GM21576 (cell line): ENCODE results near the gene ITPR1.

ENCODE experiments used
- ATAC-seq: cut with Tn5 transposase; IDR thresholded peaks from one replicate; pipeline ENCODE4 v1.9.1; 2021; ENCODE audit warnings: mild to moderate bottlenecking, moderate library complexity; ENCODE audit not compliant: unreplicated experiment

Gene ITPR1

DNA sequence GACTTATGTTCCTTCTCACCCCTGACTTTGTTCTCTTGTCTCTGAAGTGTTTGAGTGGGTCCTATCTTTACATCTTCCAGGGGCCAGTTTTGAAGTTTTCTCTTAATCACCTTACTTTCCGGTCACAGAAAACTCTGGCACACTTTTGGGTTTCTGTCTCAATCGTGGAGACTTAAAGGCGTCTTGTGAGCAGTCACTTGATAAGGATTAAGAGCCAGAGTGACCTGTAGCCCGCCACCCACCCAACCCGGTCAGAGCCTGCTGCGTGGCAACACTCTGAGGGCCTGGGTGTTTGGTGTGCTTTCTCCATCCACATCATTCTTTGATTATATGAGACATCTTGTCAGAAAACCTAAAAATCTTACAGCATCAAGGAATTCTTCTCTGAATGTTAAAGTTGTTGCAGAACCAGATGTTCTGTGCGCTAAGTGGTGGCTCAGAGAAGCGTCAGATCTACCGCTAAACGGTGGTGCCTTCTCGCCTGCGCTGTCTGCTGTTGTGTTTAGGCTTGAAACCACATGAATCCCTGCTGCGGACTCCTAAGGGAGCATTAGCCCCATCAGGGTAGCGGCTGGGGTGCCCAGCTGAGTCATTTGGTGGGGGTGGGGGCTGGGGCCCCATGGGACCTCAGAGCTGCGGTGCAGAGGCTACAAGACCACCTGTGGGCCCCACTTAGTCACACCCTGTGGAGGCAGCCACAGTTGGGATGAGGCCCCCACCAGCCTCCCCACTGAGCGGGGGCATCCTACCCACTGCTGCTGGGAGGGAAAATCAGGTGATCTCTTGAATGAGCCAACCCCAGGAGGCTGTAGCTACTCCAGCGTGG, 327.4 kb downstream of the ITPR1 start:
- ATAC-seq, result no peak

DNA sequence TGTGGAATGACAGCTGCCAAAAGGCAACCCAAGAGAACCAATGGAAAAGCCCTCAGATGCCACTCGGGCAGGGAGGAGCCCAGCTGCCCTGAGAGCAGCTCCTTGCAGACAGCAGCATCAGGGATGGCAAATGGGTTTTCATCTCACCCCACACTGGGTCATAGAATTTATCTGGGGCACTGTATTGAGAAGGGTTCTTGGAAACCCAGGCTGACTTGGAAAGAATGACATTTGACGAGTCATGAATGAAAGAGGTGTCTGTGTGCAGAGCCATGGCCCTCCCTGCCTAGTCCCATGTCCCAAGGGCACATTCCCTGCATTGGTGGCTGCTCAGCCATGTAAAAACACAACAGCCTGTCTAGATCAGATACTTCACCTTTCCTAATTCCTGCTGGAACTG, 328.2 kb downstream of the ITPR1 start:
- no peak for ATAC-seq

DNA sequence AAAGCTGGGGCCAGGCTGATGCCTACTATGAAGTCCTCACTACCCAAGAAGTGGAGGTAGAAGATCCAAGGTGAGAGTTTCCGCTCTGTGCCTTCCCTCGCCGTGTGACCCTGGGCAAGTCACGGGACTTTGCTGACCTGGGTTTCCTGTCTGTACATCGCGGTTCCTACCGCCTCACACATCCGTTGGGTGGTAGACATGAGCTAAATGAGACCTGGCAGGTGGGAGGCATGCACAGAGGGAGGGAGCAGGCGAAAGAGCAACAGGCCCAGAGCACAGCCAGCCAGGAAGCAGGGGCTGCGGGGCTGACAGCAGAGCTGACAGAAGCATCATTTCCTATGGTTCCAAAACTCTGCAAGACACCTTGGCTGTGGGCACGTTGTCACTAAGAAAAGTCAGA, 328.8 kb downstream of the ITPR1 start:
- ATAC-seq, result no peak

DNA sequence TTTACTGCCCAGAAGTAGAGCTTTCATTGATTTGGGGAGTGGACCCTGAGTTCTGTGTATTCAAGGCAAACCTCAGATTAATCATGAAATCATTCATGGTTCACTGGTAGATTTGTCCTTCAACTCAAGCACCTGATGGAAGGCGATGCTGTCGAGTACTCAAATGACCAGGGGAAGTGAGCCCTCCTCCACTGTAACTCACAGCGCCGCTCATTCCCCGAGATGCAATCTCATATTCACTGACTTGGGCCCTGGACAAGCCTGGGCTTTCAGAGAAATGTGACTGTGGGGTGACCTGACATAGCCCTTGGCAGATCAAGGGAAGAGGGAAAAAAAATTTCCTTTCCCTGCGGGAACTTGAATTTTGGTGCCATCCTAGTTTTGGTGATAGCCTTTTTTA, 329.4 kb downstream of the ITPR1 start:
- ATAC-seq, result no peak

DNA sequence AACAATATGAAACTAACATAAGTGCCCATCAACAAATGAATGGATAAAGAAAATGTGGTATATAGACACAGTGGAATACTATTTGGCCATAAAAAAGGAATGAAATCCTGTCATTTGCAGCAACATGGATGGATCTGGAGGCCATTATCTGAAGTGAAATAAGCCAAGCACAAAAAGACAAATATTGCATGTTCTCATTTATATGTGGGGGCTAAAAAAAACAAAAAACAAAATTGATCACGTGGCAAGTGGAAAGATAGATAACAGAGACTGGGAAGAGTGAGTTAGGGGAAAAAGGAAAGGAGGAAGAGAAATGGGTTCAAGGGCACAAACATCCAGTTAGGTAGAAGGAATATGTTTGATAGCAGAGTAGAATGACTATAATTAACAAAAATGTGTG, 330.2 kb downstream of the ITPR1 start:
- ATAC-seq, result no peak

DNA sequence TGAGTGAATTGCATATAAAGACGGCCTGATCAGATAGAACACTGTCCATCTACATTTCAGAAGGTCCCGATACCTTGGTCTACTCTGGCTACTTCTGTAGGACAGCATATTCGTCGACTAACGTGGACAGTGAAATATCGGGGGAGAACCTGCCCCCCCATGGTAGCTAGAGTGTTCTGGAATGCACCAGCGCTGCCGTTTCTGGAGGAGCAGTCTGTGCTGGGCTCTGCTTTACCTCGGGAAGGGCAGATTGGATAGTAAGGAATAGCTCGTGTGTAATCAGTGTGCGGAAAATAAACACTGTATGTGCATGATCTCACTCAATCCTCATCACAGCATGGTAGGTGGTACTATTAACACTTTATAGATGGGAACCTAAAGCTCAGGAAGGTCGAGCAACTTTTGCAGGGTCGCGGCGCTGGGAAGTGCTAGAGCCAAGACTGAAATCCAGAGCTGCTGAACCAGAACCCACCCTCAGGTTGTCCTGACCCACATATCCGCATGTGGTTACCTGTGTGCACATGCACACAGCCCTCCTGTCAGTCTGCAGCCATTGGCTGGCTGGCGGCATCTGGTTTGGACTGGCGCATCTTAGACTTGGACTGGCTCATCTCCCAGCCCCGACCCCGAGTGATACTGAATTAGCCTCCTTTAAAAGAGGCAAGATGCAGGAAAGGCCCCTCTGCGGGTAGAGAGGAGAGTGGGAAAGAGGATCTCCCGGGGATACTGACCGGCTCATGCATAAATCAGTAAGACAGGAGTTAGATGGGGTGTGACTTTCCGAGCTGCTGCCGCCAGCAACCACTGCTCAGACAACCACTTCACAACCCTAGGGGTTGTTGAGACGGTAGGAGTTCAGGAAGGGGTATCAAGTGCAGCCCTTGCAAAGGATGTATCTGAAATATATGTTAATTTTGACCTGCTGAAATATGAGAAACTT, 331.1 kb downstream of the ITPR1 start:
- ATAC-seq, result no peak

DNA sequence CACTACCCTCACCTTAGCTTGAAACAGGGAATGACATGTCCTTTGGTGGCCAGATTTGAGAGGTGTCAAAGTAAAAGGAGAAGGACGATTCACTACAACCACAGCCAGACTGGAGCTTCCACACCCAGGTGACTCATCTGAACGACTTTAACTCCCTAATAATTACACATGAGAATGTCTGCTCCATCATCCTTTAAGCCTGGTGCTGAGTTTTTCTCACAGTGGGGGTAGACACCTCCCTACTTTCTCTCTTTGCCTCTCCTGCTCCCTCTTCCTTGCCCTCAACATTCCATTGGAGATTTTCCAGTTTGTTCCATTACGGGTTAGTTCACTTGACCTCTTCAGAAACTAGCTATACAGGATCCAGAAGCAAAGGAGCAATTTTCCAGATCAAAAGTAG, 331.8 kb downstream of the ITPR1 start:
- ATAC-seq, result no peak

DNA sequence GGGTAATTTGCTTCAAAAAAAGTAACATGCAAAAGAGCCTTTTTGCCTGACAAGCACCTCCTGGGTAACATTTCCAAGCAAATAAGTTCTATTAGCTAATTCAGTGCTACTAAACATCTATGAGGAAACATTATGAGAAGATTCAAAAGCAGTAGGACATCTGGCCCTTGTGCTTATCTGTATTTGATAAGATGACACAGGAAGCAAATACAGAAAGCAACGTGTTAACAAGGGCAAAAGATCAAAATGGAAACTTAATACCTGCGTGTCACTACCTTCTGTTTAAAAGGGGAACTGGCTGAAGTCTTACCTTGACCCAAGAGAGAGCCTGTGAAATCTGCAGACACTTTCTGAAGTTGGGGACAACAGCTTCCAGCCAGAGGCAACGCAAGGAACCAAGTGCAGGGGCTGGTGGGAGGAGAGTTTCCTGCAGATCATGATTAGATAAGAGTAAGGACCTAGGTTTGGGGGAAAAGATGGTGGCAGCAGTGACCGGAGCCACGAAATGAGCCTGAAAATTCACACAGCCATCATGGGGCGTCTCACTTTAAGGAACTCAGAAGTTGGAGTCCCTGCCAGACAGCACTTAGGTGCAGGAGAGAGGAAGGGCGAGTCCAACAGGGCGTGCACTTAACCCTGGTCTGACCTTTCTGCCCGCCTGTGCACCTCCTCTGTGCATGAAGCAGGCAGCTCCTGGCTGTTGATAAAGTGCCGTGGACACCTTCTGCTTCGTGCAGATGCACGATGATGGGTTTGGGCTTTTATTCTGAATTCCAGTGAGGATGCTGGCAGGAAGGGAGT, 332.5 kb downstream of the ITPR1 start:
- no peak for ATAC-seq

DNA sequence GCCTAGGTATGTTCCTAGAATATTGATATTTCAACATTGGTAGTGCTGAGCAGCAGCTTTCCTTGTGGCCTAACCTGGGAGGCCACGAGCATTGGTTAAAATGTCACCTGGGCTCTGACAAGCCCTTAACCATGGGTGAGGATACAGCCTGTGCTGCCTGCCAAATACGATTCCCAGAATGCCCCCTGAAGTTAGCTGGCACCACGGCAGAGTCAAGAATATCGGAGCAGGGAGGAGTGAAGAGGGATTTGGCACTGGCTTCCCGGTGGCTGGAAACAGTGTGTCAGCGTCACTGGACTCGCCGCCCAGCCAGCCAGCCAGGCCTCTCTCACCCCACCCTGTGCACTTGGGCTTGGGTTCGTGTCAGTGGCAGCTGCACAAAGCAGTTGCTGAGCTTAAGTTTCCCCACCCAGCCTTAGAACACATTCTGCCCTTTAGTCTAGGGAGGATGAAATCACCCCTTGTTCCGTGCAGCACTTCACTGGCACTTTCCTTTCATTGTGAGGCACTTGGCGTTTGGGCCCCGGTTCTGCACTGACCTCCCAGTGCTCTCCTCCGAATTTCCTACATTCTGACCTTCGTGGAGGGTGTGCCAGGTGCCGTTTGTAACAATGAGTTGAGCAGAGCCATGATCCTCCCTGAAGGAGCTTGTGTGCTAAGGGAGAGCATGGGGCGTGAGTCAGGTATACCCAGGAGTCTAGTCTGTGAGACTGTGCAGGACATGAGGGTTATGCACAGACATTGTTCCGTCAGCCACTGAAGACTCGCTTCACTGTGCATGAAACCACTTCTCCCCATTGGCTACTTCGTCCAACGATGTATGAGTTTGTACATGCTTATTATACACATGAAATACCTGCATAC, 333.3 kb downstream of the ITPR1 start:
- ATAC-seq, result no peak

DNA sequence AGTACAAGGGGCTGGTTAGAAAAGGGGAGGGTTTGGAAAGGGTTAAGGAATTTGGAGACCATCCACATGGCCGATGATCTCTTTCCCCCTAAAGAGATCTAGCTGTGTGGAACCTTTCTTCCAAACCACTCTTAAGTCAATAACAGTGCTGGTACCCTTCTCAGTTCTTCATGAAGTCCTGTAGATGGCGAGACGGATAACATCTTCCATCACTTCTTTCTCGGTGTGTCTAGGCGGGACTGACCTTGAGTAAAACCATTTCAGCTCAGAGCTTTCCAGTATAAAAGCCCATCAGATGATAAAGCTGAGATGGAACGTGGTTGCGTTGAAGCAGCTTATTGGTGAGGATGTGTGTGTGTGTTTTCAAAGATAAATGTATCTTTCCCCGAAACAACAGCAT, 334.6 kb downstream of the ITPR1 start:
- no peak for ATAC-seq

DNA sequence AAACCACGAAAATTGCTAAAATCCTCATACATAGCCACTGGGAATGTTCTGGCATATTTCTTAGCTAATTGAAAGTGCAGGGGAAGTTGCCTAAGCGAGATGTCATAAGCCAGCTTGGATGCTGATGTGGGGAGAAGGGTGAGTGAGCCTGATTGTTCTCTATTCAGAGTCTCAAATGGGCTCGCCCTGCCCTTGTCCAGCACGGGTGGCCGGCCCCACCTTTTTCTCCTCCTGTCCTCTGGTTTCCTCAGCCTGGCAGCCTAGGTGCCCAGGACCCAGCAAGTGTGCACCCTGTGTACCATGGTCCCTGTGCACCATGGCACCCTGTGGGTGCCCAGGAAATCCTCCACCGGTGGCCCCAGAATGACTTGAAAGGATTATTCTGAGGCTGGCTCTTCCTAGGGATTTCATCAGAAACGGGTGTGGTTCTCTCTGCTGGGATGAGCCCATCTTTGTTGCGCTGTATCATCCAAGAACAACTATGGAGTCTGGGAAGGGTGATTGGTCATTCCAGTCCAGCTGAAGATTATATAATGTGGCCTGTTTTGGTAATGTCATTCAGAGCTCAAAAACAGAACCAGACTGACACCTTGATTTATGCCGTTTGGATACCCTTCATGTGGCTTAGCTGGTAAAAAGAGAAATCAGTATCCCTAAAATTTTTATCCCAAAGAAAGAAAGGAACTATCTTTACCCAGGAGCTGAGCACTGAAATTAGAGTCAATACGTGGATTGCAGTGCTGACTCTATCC, 335.3 kb downstream of the ITPR1 start:
- ATAC-seq, result no peak

DNA sequence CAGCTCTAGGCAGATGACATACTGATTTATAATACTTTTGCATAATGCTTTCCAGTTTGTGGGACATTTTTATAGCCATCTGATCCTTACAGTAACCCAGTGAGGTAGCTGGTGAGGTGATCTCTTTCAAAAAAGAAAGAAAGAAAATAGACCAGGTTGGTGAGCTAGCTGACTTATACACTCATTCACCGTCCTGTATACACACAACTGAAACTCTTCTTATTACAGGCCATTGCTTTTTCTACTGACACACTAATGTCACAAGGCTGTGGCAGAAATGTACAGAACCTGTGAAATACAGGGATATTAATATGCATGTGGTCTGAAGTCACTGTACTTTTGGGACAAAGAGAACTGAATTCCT, 335.9 kb downstream of the ITPR1 start:
- no peak for ATAC-seq

DNA sequence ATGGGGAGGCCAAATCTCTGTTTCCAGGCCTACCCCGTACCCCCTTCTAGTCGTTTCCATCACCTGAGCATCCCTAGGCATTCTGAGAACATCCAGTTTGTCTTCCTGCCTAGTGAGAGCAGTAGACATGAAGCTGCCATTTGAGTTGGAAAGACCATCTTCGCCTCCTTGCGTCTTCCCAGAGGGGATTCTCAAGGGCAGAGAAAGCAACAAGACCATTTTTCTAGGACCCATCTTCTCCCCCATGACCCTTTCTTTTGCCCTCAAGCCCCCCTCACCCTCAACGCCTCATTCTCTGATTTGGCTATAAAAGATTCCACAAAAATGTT, 337.4 kb downstream of the ITPR1 start:
- ATAC-seq, result no peak

DNA sequence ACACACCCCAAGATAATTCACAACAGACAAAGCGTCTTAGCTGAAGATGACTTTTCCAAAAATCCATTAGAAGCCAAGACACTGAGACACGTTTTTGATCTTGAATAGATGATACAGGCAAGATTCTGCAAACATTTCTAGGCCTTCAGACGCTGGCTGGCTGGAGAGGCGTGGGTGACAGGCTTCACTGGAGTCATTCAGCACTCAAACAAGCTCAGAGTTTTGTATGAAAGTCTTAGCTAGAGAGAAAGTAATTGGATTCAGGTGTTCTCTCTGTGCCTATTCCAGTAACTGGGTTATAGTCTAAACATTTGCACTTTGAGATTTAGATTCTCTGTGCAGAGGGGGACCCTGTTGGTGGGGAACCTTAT, 338.4 kb downstream of the ITPR1 start:
- peak; percentile 9 for ATAC-seq

DNA sequence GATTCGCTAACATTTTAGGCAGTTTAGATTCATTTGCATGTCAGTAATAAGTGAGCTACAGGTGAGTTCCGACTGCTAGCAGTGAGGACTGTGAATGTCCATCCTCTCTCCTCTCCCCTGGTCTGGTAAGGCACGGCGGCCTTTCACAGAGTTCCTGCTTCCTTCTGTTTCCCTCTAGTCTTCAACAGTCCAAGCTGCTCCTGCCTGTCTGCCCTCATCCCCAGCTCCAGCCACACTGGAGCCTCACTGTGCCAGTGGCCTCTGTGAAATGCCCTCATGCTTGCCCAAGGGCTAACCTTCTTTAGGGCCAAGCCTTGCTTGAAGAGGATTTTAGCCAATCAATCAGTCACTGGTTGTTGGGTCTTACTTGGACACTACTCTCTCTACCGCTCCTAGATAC, 340.3 kb downstream of the ITPR1 start:
- no peak for ATAC-seq

DNA sequence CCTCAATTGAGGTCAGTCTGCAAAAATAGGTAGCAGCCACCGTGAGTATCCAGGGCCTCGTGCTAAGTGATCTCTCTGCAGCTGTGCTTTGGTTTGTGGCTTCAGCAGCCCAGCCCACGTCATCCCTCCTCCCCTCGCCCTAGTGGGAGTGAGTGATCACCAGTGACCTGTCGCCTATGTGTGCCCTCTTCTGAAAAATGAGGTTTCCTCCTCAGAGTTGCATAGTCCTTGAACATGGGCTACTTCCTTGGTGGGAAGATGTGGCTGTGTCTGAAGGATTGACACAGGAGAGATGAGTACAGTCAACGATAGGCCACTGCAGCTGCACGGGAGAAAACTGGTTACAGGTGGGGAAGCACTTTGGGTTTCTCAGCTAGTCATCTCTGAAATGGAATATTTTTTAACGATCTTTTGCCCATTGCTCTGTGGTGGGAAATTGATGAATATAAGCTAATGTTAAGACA, 341.3 kb downstream of the ITPR1 start:
- ATAC-seq, result peak; percentile 47

DNA sequence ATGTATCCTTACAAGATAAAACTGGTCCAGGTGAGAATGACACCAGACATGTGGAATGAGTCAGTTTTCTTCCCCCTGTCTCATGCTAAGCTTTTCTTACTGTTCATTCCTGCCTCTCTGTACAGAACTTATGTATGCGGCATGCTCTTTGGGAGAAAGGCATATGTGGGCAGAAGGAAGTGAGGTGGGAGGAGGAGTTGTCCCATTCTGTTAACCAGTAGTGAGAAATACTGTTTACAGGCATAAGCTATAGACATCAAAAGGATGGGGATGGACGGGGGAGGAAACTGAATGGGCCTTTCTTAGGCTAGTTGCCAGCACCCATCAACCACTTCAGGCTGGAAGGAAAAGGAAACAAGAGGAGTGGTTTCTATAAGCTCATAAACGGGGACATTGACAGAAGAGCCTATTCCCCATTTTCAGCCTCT, 342.5 kb downstream of the ITPR1 start:
- no peak for ATAC-seq

DNA sequence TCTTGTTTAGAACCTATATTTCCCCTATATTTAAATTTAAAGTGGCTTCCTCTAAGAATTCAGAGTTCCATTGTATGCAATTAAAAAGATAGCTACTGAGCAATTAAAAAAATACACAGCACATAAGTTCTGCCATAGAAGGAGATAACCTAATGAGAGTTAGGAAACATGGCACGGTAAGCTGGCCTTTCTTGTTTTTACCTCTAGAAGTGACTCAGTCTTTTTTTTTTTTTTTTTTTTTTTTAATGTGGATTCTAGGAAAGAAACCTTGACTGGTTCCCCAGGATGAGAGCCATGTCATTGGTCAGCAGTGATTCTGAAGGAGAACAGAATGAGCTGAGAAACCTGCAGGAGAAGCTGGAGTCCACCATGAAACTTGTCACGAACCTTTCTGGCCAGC, 343.4 kb downstream of the ITPR1 start:
- no peak for ATAC-seq

DNA sequence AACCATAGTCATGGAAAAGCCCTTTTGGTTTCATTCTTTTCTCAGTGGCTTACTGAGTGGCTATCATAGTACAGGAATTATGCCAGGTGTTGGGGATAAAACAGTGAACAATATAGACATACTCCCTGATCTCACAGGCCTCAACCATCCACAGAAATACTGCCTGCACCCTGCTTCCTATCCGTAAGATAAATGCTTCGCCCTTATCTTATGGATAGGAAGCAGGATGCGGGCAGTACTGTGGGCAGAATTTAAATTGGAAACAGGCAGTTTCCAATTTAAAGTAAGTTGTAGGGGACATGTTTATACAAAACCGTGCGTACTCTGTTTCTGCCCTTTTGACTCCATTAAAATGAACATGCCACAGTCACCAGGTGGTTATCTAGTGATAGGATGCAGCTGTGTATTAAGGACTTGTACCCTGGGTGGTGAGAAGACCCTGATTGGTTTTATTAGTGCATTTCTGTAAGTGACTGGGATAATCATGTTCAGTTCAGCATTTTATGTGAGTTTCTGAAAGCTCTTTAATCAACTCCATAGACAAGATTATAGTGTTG, 344.3 kb downstream of the ITPR1 start:
- ATAC-seq, result no peak
